RWPE1 (cell line): Measurements from ENCODE around the gene JUNB.

ENCODE experiments used
- CTCF ChIA-PET: fragments of 350-600 bp; sonication (Branson Sonifier 250); formaldehyde crosslinking; extraction: SDS; loops from one replicate; lab custom pipeline; 2021; lab: Yijun Ruan, JAX
- POLR2A ChIA-PET: fragments of 400-600 bp; formaldehyde crosslinking; extraction: SDS; loops from one replicate; lab custom pipeline; 2020; ENCODE audit warnings: antibody characterized with exemption; ENCODE audit not compliant: low non-redundant PET; lab: Yijun Ruan, JAX
- DNase-seq: peaks from one replicate; pipeline ENCODE4 v3.0.0; 2012; ENCODE audit warnings: low spot score
- H3K27ac ChIP-seq: fragments of 450-650 bp; 2 replicates; pipeline ENCODE4 v1.5.1; 2017
- TF ChIP-seq, protein P1 (sequence below): fragments of 450-650 bp; conservative IDR thresholded peaks from 2 replicates; pipeline ENCODE4 v1.5.1; 2017; ENCODE audit warnings: low read depth, mild to moderate bottlenecking

JUNB gene

DNA sequence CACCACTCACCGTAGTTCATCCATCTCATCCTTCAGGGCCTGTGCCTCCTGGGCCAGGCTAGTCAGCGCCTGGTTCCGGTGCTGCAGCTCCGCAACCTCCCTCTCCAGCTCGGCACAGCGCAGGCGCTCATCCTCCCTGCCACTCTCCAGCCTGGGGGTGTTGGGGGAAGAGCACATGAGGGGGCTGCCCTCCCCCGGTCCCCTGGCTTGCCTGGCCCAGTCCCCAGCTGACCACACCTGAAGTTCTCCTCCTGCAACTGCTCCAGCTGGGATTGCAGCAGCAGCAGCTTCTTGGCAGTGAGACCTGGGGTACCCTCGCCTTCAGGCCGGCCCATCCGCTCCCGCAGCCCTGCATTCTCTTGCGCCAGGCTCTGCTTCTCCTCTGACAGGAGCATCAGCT, 20.4 kb upstream of the JUNB start:
- CTCF ChIA-PET = interaction anchor here (0.7 to 1.1 kb wide), 2 partner anchors 13 to 31 kb away, joined by 3 to 4 read pairs; partner anchors contain the start of gene PRDX2
- POLR2A ChIA-PET = no interaction called here
- H3K27ac ChIP-seq = 0 out of 2 replicates have a peak overlapping the region, but pooled peaks have one; percentile 4
- no peak for DNase-seq
- TF ChIP-seq, protein P1, sequence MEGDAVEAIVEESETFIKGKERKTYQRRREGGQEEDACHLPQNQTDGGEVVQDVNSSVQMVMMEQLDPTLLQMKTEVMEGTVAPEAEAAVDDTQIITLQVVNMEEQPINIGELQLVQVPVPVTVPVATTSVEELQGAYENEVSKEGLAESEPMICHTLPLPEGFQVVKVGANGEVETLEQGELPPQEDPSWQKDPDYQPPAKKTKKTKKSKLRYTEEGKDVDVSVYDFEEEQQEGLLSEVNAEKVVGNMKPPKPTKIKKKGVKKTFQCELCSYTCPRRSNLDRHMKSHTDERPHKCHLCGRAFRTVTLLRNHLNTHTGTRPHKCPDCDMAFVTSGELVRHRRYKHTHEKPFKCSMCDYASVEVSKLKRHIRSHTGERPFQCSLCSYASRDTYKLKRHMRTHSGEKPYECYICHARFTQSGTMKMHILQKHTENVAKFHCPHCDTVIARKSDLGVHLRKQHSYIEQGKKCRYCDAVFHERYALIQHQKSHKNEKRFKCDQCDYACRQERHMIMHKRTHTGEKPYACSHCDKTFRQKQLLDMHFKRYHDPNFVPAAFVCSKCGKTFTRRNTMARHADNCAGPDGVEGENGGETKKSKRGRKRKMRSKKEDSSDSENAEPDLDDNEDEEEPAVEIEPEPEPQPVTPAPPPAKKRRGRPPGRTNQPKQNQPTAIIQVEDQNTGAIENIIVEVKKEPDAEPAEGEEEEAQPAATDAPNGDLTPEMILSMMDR = no peak

DNA sequence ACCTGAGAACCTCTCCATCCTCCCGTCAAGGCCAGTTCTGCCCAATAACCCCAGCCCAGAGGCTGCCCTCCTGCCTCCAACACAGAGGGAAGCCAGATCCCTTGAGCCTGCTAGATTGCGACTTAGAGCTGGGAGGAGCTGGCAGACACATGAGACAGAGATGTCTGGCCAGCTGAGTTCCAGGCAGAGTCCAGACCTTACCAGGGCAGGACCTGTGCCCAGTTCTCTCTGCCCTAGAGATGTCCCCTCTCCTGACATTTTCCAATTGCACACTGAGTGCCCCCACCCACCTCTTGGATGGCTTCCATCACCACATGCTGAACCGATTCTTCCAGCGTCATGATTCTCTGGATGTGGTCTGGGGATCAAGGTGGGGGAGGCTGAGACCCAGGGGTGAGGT, 19.0 kb upstream of the JUNB start:
- no peak for DNase-seq
- TF ChIP-seq, protein P1 = no peak
- ChIA-PET POLR2A (no interaction called here), CTCF (interaction anchor here (0.8 kb wide), 1 partner anchor 24 kb away, joined by 4 read pairs; no protein-coding TSS in a partner anchor)
- peak overlapping the region; percentile 99 for H3K27ac ChIP-seq

DNA sequence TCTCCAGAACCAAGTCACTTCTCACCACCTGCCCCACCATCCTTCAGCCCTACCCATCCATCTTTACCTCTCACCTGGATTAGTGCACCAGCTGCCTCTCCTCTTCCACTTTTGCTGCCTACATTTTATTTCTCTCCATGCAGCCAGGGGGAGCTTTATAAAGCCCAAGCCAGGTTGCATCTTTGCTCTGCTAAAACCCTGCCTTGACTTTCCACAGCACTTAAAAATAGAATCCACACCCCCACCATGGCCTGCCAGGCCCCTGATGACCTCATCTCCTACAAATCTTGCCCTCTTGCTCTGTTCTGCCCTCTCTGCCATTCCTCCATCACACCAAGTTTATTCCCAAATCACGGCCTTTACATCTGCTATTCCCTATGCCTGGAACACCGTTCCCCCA, 17.7 kb upstream of the JUNB start:
- ChIA-PET POLR2A (interaction anchor here (0.6 to 0.7 kb wide), 2 partner anchors 58 to 64 kb away, joined by 5 to 8 read pairs; no protein-coding TSS in a partner anchor), CTCF (interaction anchor here (0.5 to 1.9 kb wide), 6 partner anchors 13 to 74 kb away, joined by 3 to 10 read pairs (median 4); no protein-coding TSS in a partner anchor)
- peak; percentile 21 for DNase-seq
- peak overlapping the region; percentile 99 for H3K27ac ChIP-seq
- TF ChIP-seq, protein P1 = no peak

DNA sequence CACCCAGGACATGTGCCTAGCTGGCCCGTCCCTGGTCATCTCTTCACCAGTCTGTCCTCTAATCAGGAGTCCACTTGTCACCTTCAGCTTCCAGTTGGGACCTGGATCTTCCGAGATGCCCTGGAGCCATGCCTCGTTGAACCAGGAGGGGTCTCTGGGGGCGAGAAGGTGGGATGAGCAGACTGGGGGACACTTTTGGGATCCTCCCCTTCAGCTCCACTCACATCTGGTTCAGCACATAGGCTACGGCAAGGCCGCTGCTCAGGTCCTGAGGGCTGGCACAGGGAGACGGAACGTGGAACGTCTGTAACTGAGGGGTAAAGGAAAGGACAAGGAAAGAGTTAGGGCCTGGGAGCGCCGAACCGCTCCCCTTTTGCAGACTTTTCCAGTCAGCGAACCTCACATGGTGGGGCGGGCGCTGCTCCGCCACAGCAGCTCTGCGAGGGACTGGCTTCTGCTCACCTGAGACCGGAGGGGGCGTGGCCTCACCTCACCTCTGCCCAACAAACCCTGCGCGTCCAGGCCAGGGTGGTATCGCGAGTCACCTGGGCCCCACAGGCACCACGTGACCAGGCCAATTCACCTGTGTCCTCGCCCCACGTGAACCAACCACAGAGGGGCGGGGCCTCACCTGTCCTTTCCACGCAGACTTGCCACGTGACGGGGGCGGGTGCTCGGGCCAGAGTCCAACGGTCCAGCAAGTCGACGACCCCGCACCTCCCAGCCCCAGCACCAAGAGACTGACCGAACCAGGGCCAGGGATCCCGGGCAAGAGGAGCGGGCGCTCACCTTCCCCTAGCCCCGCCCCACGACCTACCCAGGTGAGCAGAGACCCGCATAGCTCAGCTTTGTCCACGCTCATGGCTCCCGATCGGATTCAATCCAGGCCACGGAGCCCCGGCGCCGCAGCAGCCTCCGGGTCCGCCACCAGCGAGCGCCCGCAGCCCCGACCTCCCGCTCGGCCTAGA, 16.4 kb upstream of the JUNB start, which contains the start of gene HOOK2:
Gene HOOK2 (minus strand): TSS at position 965 of the 968 bp plus-strand sequence. CDS start 103 bp downstream, at position 862.
- ChIA-PET CTCF (interaction anchor here (1.0 to 1.9 kb wide), 4 partner anchors 14 to 73 kb away, joined by 4 to 10 read pairs (median 6); no protein-coding TSS in a partner anchor), POLR2A (interaction anchor here (1.0 to 4.3 kb wide), 3 partner anchors 15 to 17 kb away, joined by 4 to 120 read pairs (median 7); partner anchors contain the start of gene JUNB)
- DNase-seq = peak; percentile 90
- TF ChIP-seq, protein P1 = no peak
- peak within 1 kb of the TSS; percentile 99 for H3K27ac ChIP-seq

DNA sequence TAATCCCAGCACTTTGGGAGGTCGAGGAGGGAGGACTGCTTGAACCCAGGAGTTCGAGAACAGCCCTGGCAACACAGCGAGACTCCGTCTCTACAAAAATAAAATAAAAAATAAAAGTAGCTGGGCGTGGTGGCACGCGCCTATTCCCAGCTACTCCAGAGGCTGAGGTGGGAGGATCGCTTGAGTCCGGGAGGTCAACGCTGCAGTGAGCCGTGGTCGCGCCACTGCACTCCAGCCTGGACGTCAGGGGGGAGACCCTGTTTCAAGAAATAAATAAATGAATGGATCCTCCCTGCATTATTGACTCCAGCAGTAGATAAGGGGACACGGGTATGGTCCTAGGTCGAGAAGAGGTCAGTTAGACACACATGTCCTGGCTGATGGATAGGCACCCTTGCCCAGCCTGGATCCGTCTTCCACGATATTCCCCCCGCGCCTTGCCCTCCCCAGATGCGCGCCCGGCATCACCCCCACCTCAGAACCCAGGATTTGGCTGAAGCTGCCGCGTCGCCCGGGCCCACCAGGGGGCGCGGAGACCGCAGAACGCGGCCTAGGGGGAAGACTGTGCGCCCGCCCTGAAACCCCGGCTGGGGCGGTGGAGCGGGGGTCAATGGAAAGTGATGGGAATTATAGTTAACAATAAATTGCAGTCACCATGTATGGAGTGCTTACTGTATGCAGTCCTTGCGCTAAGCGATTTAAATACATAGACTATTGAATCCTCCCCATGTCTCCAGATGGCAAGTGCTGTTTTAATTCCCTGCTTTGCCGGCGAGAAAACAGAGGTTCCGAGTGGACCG, 13.9 kb upstream of the JUNB start:
- ChIA-PET CTCF (interaction anchor here (0.5 to 3.3 kb wide), 14 partner anchors 8 to 1643 kb away, joined by 3 to 40 read pairs (median 5); partner anchors contain the start of genes GCDH, JUNB and RNASEH2A), POLR2A (interaction anchor here (2.3 to 4.3 kb wide), 2 partner anchors 14 to 19 kb away, joined by 8 to 120 read pairs; partner anchors contain the start of gene JUNB)
- DNase-seq = peak; percentile 73
- TF ChIP-seq, protein P1 = peak; percentile 96
- peak overlapping the region; percentile 99 for H3K27ac ChIP-seq
